ENCODE data around the gene FRAT1. TPM values are rescaled to one million over a fixed set of nuclear protein-coding genes. Genes with fewer than 3 reads are reported as not detected.

FRAT1 gene
- total and polyA plus RNA-seq, 9 donors: 1.7 to 8.2 (median 4.3) TPM

- intact Hi-C loops (cut with DNase I): no loop called here
- peak; percentile 25 to 62 (median 39) for DNase-seq
- 1 to 2% (median 2%) methylated on average over 54 to 83 of the region's 83 CpGs for WGBS, 3 donors
Observed at GRCh38 chr10:97319671-97320479, 804 bp downstream of the FRAT1 start.

GRCh38 chr10:97320480-97321031 lies 1.5 kb downstream of the FRAT1 start:
- DNase-seq: peak in 4 of 5 donors; percentile 25 to 54 (median 36)
- no peaks in the 10 kb centered on the region for H3K27me3 ChIP-seq
- WGBS, 3 donors: 15 to 18% (median 17%) methylated on average over 24 of the region's 24 CpGs
- no peaks in the 10 kb centered on the region for H3K36me3 ChIP-seq
- no peak for TF ChIP-seq EP300 (IDR thresholded peaks at IDR 0.05)
- peaks cover 14% of the 10 kb centered on the region for H3K4me1 ChIP-seq (ENCODE audit: insufficient read depth)
- no peaks in the 10 kb centered on the region for H3K9me3 ChIP-seq
- no peak overlapping the region for H3K27ac ChIP-seq
- peak overlapping the region; percentile 62 for H3K4me3 ChIP-seq
- intact Hi-C loops (cut with DNase I): no loop called here

More at GRCh38 chr10:97319671-97320479, 804 bp downstream of the FRAT1 start:
- Histone ChIP-seq H3K4me1 (ENCODE audit: insufficient read depth) (peaks cover 14% of the 10 kb centered on the region), H3K9me3 (no peaks in the 10 kb centered on the region), H3K27me3 (no peaks in the 10 kb centered on the region), H3K27ac (peak overlapping the region; percentile 91 to 95), H3K4me3 (peak overlapping the region; percentile 62), H3K36me3 (no peaks in the 10 kb centered on the region)
- TF ChIP-seq, protein P1, sequence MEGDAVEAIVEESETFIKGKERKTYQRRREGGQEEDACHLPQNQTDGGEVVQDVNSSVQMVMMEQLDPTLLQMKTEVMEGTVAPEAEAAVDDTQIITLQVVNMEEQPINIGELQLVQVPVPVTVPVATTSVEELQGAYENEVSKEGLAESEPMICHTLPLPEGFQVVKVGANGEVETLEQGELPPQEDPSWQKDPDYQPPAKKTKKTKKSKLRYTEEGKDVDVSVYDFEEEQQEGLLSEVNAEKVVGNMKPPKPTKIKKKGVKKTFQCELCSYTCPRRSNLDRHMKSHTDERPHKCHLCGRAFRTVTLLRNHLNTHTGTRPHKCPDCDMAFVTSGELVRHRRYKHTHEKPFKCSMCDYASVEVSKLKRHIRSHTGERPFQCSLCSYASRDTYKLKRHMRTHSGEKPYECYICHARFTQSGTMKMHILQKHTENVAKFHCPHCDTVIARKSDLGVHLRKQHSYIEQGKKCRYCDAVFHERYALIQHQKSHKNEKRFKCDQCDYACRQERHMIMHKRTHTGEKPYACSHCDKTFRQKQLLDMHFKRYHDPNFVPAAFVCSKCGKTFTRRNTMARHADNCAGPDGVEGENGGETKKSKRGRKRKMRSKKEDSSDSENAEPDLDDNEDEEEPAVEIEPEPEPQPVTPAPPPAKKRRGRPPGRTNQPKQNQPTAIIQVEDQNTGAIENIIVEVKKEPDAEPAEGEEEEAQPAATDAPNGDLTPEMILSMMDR (IDR thresholded peaks at IDR 0.05): no peak
- TF ChIP-seq POLR2A (IDR thresholded peaks at IDR 0.05) (peak; percentile 22), EP300 (IDR thresholded peaks at IDR 0.05) (no peak)

GRCh38 chr10:97321032-97321803 lies 2.1 kb downstream of the FRAT1 start:
- Histone ChIP-seq H3K27me3 (no peaks in the 10 kb centered on the region), H3K36me3 (no peaks in the 10 kb centered on the region), H3K9me3 (no peaks in the 10 kb centered on the region), H3K4me1 (ENCODE audit: insufficient read depth) (peaks cover 14% of the 10 kb centered on the region), H3K27ac (no peak overlapping the region), H3K4me3 (peak overlapping the region; percentile 62)
- TF ChIP-seq EP300 (IDR thresholded peaks at IDR 0.05): no peak
- WGBS, 3 donors: 25 to 33% (median 32%) methylated on average over 35 to 38 of the region's 38 CpGs
- peak in 3 of 5 donors; percentile 22 to 48 (median 32) for DNase-seq
- intact Hi-C loops (cut with DNase I): no loop called here

- Histone ChIP-seq H3K27me3 (no peaks in the 10 kb centered on the region), H3K27ac (no peak overlapping the region), H3K9me3 (no peaks in the 10 kb centered on the region), H3K4me1 (ENCODE audit: insufficient read depth) (peaks cover 14% of the 10 kb centered on the region), H3K36me3 (no peaks in the 10 kb centered on the region), H3K4me3 (no peak overlapping the region)
- DNase-seq: no peak
- TF ChIP-seq EP300 (IDR thresholded peaks at IDR 0.05): no peak
- TF ChIP-seq, protein P1 (IDR thresholded peaks at IDR 0.05): no peak
- no peak for TF ChIP-seq POLR2A (IDR thresholded peaks at IDR 0.05)
- 91 to 93% (median 92%) methylated on average over 3 of the region's 3 CpGs for WGBS, 3 donors
- intact Hi-C loops (cut with DNase I): no loop called here
Observed at GRCh38 chr10:97321804-97322190, 2.7 kb downstream of the FRAT1 start.

GRCh38 chr10:97323501-97323900 lies 4.4 kb downstream of the FRAT1 start:
- no peaks in the 10 kb centered on the region for H3K9me3 ChIP-seq
- no peak overlapping the region for H3K4me3 ChIP-seq
- no peak for DNase-seq
- no peaks in the 10 kb centered on the region for H3K27me3 ChIP-seq
- TF ChIP-seq POLR2A (IDR thresholded peaks at IDR 0.05): no peak
- no peak for TF ChIP-seq EP300 (IDR thresholded peaks at IDR 0.05)
- TF ChIP-seq, protein P1 (IDR thresholded peaks at IDR 0.05): no peak
- intact Hi-C loops (cut with DNase I): no loop called here
- H3K4me1 ChIP-seq (ENCODE audit: insufficient read depth): peaks cover 13% of the 10 kb centered on the region
- WGBS, 3 donors: 75 to 83% (median 78%) methylated on average over 4 of the region's 4 CpGs
- no peaks in the 10 kb centered on the region for H3K36me3 ChIP-seq
- no peak overlapping the region for H3K27ac ChIP-seq

All from ovary (tissue), 9 donors.